ENCODE measurements around the gene BRINP3.

GRCh38 chr1:190176776-190177175 lies 300.9 kb downstream of the BRINP3 start:
- no peak for TF ChIP-seq POLR2A (IDR thresholded peaks at IDR 0.05)
- TF ChIP-seq, protein P1, sequence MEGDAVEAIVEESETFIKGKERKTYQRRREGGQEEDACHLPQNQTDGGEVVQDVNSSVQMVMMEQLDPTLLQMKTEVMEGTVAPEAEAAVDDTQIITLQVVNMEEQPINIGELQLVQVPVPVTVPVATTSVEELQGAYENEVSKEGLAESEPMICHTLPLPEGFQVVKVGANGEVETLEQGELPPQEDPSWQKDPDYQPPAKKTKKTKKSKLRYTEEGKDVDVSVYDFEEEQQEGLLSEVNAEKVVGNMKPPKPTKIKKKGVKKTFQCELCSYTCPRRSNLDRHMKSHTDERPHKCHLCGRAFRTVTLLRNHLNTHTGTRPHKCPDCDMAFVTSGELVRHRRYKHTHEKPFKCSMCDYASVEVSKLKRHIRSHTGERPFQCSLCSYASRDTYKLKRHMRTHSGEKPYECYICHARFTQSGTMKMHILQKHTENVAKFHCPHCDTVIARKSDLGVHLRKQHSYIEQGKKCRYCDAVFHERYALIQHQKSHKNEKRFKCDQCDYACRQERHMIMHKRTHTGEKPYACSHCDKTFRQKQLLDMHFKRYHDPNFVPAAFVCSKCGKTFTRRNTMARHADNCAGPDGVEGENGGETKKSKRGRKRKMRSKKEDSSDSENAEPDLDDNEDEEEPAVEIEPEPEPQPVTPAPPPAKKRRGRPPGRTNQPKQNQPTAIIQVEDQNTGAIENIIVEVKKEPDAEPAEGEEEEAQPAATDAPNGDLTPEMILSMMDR (IDR thresholded peaks at IDR 0.05): no peak

Measured in adrenal gland (tissue), 5 donors.